Common myeloid progenitor, CD34-positive (primary cell): ENCODE measurements around the gene VAPB.
"Not testable (repeated sequence)": the region's sequence is repeated elsewhere in the genome, so short reads cannot be mapped to it uniquely, and the experiment has no call there.

Experiments
- CTCF ChIA-PET: fragments of 350-600 bp; sonication (Branson Sonifier 250); formaldehyde crosslinking; loops from one replicate; lab custom pipeline; 2021; ENCODE audit warnings: antibody characterized with exemption; lab: Charles Lee
- POLR2A ChIA-PET: fragments of 350-600 bp; sonication (Branson Sonifier 250); formaldehyde crosslinking; loops from one replicate; lab custom pipeline; 2021; ENCODE audit warnings: antibody characterized with exemption; lab: Charles Lee
- DNase-seq, 3 donors: peaks; one replicate each; pipeline versions ENCODE4 v3.0.0 to v3.0.0-alpha.2; 2013
- H3K27ac ChIP-seq, 2 experiments: 1 replicate in 1 of 2; 2 replicates in 1 of 2; pipeline ENCODE4 v1.7.0; 2013; ENCODE audit warnings: inconsistent platforms in 2 of 2, low read length in 2 of 2, mild to moderate bottlenecking in 2 of 2, low read depth in 1 of 2, moderate library complexity in 1 of 2; ENCODE audit not compliant: severe bottlenecking in 2 of 2, insufficient read depth in 1 of 2, poor library complexity in 1 of 2
- H3K27me3 ChIP-seq, 5 experiments: replicated peaks in 2 of 5; 1 replicate in 3 of 5; 2 replicates in 2 of 5; pipeline versions ENCODE4 v1.6.1 to v1.7.0; 2013; ENCODE audit warnings: low read length in 4 of 5, mild to moderate bottlenecking in 2 of 5, moderate library complexity in 2 of 5, inconsistent platforms in 1 of 5; ENCODE audit not compliant: insufficient read depth in 5 of 5, control insufficient read depth in 4 of 5
- H3K36me3 ChIP-seq, 4 experiments: 1 replicate in 2 of 4; 2 replicates in 2 of 4; pipeline versions ENCODE4 v1.6.1 to v1.7.0; 2013; ENCODE audit warnings: low read length in 3 of 4, control low read depth in 1 of 4, mild to moderate bottlenecking in 1 of 4; ENCODE audit not compliant: control insufficient read depth in 4 of 4, insufficient read depth in 4 of 4
- H3K4me1 ChIP-seq, 4 experiments: 1 replicate in 3 of 4; 2 replicates in 1 of 4; pipeline versions ENCODE4 v1.6.1 to v1.7.1; 2013; ENCODE audit warnings: low read length in 3 of 4, mild to moderate bottlenecking in 3 of 4, control low read depth in 1 of 4, inconsistent platforms in 1 of 4, moderate library complexity in 1 of 4; ENCODE audit not compliant: control insufficient read depth in 4 of 4, insufficient read depth in 4 of 4; ENCODE audit errors: control extremely low read depth in 1 of 4
- H3K4me3 ChIP-seq, 7 experiments: 1 replicate in 4 of 7; 2 replicates in 3 of 7; pipeline versions ENCODE4 v1.5.1 to v1.7.0; 2013; ENCODE audit warnings: mild to moderate bottlenecking in 7 of 7, low read length in 6 of 7, moderate library complexity in 6 of 7, inconsistent platforms in 2 of 7, low read depth in 2 of 7, control low read depth in 1 of 7; ENCODE audit not compliant: insufficient read depth in 4 of 7, control insufficient read depth in 1 of 7; ENCODE audit errors: extremely low read depth in 1 of 7
- H3K9me3 ChIP-seq, 5 experiments: 1 replicate in 4 of 5; 2 replicates in 1 of 5; pipeline versions ENCODE4 v1.6.1 to v1.7.1; 2013; ENCODE audit warnings: low read length in 4 of 5, mild to moderate bottlenecking in 2 of 5, inconsistent platforms in 1 of 5, low read depth in 1 of 5, moderate library complexity in 1 of 5; ENCODE audit not compliant: control insufficient read depth in 4 of 5, insufficient read depth in 2 of 5; ENCODE audit errors: control extremely low read depth in 1 of 5
- WGBS: methylation state at CpG from one replicate; pipeline ENCODE4 v1.1.5; 2013; ENCODE audit not compliant: insufficient coverage; 5-methylcytosine and 5-hydroxymethylcytosine counted together

VAPB gene

GRCh38 chr20:58408603-58409246 is 19.7 kb downstream of the VAPB start:
- CTCF ChIA-PET: interaction anchor here (0.6 kb wide), 1 partner anchor 97 kb away, joined by 3 read pairs; no protein-coding TSS in a partner anchor
- no CpG with 5 or more reads among the region's 3 CpGs for WGBS
- no peak overlapping the region for H3K27ac ChIP-seq
- POLR2A ChIA-PET: no interaction called here
- H3K9me3 ChIP-seq: no peaks in the 10 kb centered on the region
- DNase-seq: no peak
- no peaks in the 10 kb centered on the region for H3K27me3 ChIP-seq
- H3K4me1 ChIP-seq: peaks cover 0 to 19% (median 5%) of the 10 kb centered on the region in 4 experiments
- H3K4me3 ChIP-seq: no peak overlapping the region
- peaks cover 0 to 3% (median 0%) of the 10 kb centered on the region in 4 experiments for H3K36me3 ChIP-seq

GRCh38 chr20:58414216-58414615 is 25.2 kb downstream of the VAPB start:
- H3K4me1 ChIP-seq, H3K4me3 ChIP-seq, H3K27me3 ChIP-seq, H3K27ac ChIP-seq, CTCF ChIA-PET, POLR2A ChIA-PET, H3K9me3 ChIP-seq, DNase-seq: not testable (repeated sequence)
- WGBS: 98% methylated on average over 11 of the region's 35 CpGs
- H3K36me3 ChIP-seq: peaks cover 0 to 14% (median 7%) of the 10 kb centered on the region in 4 experiments

GRCh38 chr20:58414786-58415185 is 25.8 kb downstream of the VAPB start:
- WGBS: 95% methylated on average over 10 of the region's 26 CpGs
- H3K27ac ChIP-seq, H3K9me3 ChIP-seq, CTCF ChIA-PET, POLR2A ChIA-PET, H3K27me3 ChIP-seq, H3K4me1 ChIP-seq, DNase-seq, H3K4me3 ChIP-seq: not testable (repeated sequence)
- H3K36me3 ChIP-seq: peaks cover 0 to 19% (median 10%) of the 10 kb centered on the region in 4 experiments

- Histone ChIP-seq H3K36me3 (peaks cover 0 to 27% (median 16%) of the 10 kb centered on the region in 4 experiments), H3K4me3 (no peak overlapping the region), H3K9me3 (no peaks in the 10 kb centered on the region), H3K27ac (no peak overlapping the region), H3K27me3 (no peaks in the 10 kb centered on the region), H3K4me1 (no peaks in the 10 kb centered on the region)
- no CpG with 5 or more reads among the region's 1 CpG for WGBS
- ChIA-PET POLR2A (no interaction called here), CTCF (interaction anchor here (1.0 kb wide), 1 partner anchor 178 kb away, joined by 3 read pairs; no protein-coding TSS in a partner anchor)
- no peak for DNase-seq
Measured at GRCh38 chr20:58416057-58416456, 27.0 kb downstream of the VAPB start.

GRCh38 chr20:58416835-58417234 is 27.8 kb downstream of the VAPB start:
- Histone ChIP-seq H3K27me3 (no peaks in the 10 kb centered on the region), H3K36me3 (peaks cover 0 to 31% (median 17%) of the 10 kb centered on the region in 4 experiments), H3K4me3 (no peak overlapping the region), H3K4me1 (no peaks in the 10 kb centered on the region), H3K27ac (no peak overlapping the region), H3K9me3 (no peaks in the 10 kb centered on the region)
- ChIA-PET CTCF (interaction anchor here (1.0 kb wide), 1 partner anchor 179 kb away, joined by 3 read pairs; no protein-coding TSS in a partner anchor), POLR2A (no interaction called here)
- 92% methylated on average over 2 of the region's 2 CpGs for WGBS
- peak in 1 of 3 donors; percentile 7 for DNase-seq

- Histone ChIP-seq H3K4me1 (no peaks in the 10 kb centered on the region), H3K27me3 (no peaks in the 10 kb centered on the region), H3K9me3 (no peaks in the 10 kb centered on the region), H3K36me3 (peaks cover 0 to 36% (median 19%) of the 10 kb centered on the region in 4 experiments), H3K4me3 (no peak overlapping the region), H3K27ac (no peak overlapping the region)
- DNase-seq: no peak
- POLR2A ChIA-PET: no interaction called here
- CTCF ChIA-PET: interaction anchor here (1.0 kb wide), 1 partner anchor 180 kb away, joined by 3 read pairs; no protein-coding TSS in a partner anchor
- 100% methylated on average over 2 of the region's 3 CpGs for WGBS
Measured at GRCh38 chr20:58417438-58417837, 28.4 kb downstream of the VAPB start.
